ENCODE measurements around the gene LAMA2. TPM values are rescaled to one million over a fixed set of nuclear protein-coding genes. Genes with fewer than 3 reads are reported as not detected.

The LAMA2 gene
- polyA plus RNA-seq, 1 of the 3 experiments (the other 2 are of a cell fraction) = 0.92 TPM

DNA sequence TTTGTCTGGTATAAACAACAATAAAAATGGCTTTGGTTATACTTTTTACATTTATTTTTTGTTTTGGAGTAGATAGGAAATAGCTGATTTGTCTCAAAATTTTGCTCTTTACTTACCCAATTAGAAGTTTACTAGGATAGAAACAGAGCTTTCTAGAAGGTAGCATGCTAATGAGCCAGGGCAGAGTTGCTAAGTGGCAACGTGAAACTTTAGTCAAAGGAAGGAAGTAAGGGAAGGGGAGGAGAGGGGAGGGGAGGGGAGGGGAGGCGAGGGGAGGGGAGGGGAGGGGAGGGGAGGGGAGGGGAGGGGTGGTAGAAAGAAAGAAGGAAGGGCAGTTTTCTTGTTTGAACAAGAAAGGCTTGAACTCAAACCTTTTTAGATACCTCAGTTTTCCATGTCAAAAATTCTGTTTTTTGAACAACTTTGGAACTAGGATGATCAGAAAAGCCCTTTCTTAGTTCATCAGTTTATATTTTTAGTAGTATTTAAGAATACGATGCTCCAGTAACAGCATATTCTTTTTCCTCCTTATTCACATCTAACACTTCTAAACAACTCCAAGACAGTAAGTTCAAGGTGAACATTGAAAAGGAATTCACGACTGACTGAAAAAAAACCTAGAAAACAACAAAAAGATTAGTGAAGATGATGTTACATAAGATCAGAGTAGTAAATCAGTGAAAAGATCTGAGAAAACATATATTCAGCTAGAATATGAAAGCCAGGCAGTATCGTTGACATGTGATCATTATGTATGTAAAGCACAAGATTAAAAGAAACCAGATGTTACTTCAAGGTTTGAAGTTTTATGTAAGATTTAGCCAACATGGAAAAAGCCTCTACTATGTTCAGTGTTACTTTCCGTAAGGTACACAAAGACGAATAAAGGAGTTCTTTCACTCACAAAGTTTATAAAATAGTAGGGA, 563.6 kb downstream of the LAMA2 start:
- CTCF ChIA-PET = no interaction called here
- no peak overlapping the region for H3K4me3 ChIP-seq (ENCODE audit: low read depth in 2 of 2, low read length in 1 of 2)
- POLR2A ChIA-PET = no interaction called here
- no peak overlapping the region for H3K4me2 ChIP-seq
- no peak overlapping the region for H2AFZ ChIP-seq (ENCODE audit: low read depth)
- no peaks in the 10 kb centered on the region for H3F3A ChIP-seq (replicated peaks; ENCODE audit: insufficient read depth)
- H3K36me3 ChIP-seq (replicated peaks in 1 of 2; ENCODE audit: control insufficient read depth in 1 of 2, insufficient read depth in 2 of 2, low read length in 1 of 2) = no peaks in the 10 kb centered on the region
- TF ChIP-seq, protein P1, sequence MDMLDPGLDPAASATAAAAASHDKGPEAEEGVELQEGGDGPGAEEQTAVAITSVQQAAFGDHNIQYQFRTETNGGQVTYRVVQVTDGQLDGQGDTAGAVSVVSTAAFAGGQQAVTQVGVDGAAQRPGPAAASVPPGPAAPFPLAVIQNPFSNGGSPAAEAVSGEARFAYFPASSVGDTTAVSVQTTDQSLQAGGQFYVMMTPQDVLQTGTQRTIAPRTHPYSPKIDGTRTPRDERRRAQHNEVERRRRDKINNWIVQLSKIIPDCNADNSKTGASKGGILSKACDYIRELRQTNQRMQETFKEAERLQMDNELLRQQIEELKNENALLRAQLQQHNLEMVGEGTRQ (IDR thresholded peaks at IDR 0.05; ENCODE audit: borderline replicate concordance, low read depth, low read length) = no peak
- peak; percentile 21; the same call in 1 of the 2 replicates for TF ChIP-seq TCF12 (IDR thresholded peaks at IDR 0.05)
- no peak overlapping the region for H3K27ac ChIP-seq (ENCODE audit: low read depth in 2 of 2, low read length in 1 of 2)
- no peaks in the 10 kb centered on the region for H3K9me3 ChIP-seq
- no peak for DNase-seq
- no peaks in the 10 kb centered on the region for H4K20me1 ChIP-seq (ENCODE audit: insufficient read depth)
- no peaks in the 10 kb centered on the region; a peak in 1 of 4 replicates for H3K4me1 ChIP-seq (ENCODE audit: control insufficient read depth in 1 of 2, insufficient read depth in 2 of 2, low read depth in 1 of 2, low read length in 1 of 2)
- H3K79me2 ChIP-seq (ENCODE audit: insufficient read depth) = no peaks in the 10 kb centered on the region
- 0 out of 2 replicates have a peak, but pooled peaks cover 2% of the 10 kb centered on the region for H3K9me2 ChIP-seq
- H3K9ac ChIP-seq = no peak overlapping the region
- H3K27me3 ChIP-seq (ENCODE audit: insufficient read depth) = no peaks in the 10 kb centered on the region
- 51% methylated on average over 7 of the region's 7 CpGs for WGBS (ENCODE audit: low lambda C conversion rate)

DNA sequence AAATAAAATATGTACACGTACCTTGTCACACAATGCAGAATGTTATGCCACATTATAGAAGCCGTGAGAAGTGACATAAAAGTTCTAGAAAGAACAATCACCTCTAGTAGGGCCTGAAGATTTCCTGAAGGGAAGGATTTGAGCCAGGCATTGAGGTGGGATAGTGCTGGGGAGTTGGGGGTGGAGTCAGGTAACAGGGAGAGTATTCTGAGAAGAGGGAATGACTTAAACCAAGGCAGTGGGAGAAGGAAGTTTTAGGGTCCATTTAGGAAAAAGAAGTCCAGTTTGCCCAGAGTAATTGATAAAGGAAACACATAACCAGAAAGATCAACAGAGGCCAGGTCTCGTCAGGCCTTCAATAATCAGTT, 564.2 kb downstream of the LAMA2 start:
- H3K36me3 ChIP-seq (replicated peaks in 1 of 2; ENCODE audit: control insufficient read depth in 1 of 2, insufficient read depth in 2 of 2, low read length in 1 of 2) = no peaks in the 10 kb centered on the region
- no peaks in the 10 kb centered on the region for H3F3A ChIP-seq (replicated peaks; ENCODE audit: insufficient read depth)
- no peaks in the 10 kb centered on the region for H3K27me3 ChIP-seq (ENCODE audit: insufficient read depth)
- no peak overlapping the region for H3K4me3 ChIP-seq (ENCODE audit: low read depth in 2 of 2, low read length in 1 of 2)
- 61% methylated on average over 3 of the region's 3 CpGs for WGBS (ENCODE audit: low lambda C conversion rate)
- ChIA-PET POLR2A (no interaction called here), CTCF (no interaction called here)
- no peak overlapping the region for H2AFZ ChIP-seq (ENCODE audit: low read depth)
- DNase-seq = no peak
- H3K9me2 ChIP-seq = 0 out of 2 replicates have a peak, but pooled peaks cover 2% of the 10 kb centered on the region
- TF ChIP-seq, protein P2, sequence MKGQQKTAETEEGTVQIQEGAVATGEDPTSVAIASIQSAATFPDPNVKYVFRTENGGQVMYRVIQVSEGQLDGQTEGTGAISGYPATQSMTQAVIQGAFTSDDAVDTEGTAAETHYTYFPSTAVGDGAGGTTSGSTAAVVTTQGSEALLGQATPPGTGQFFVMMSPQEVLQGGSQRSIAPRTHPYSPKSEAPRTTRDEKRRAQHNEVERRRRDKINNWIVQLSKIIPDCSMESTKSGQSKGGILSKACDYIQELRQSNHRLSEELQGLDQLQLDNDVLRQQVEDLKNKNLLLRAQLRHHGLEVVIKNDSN (IDR thresholded peaks at IDR 0.05; ENCODE audit: borderline replicate concordance, low read depth) = no peak
- TF ChIP-seq FOSL2 (IDR thresholded peaks at IDR 0.05; ENCODE audit: borderline replicate concordance, low read depth) (no peak), TCF12 (IDR thresholded peaks at IDR 0.05) (no peak), GATA2 (CRISPR knock-in tag; IDR thresholded peaks at IDR 0.05) (no peak), YY1 (IDR thresholded peaks at IDR 0.05; ENCODE audit: low read depth) (no peak)
- H3K9me3 ChIP-seq = no peaks in the 10 kb centered on the region
- H3K27ac ChIP-seq (ENCODE audit: low read depth in 2 of 2, low read length in 1 of 2) = no peak overlapping the region
- no peak overlapping the region for H3K4me2 ChIP-seq
- no peaks in the 10 kb centered on the region; a peak in 1 of 4 replicates for H3K4me1 ChIP-seq (ENCODE audit: control insufficient read depth in 1 of 2, insufficient read depth in 2 of 2, low read depth in 1 of 2, low read length in 1 of 2)
- H4K20me1 ChIP-seq (ENCODE audit: insufficient read depth) = no peaks in the 10 kb centered on the region
- H3K79me2 ChIP-seq (ENCODE audit: insufficient read depth) = no peaks in the 10 kb centered on the region
- no peak overlapping the region for H3K9ac ChIP-seq

DNA sequence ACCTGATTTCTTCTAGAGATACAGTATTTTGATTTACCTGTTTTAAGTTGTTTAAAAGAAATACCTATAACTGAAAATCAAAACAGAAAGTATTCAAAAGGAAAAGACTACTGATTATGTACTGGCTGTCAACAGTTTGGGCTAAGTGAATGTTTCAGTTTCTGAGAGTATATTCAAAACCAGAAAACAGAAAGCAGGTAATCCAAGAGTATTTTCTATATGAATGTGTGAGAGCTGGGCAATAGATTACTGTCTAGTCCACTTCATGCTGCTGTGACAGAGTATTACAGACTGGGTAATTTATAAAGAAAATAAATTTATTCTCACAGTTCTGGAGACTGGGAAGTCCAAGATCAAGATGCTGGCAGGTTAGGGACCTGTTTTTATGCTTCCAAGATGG, 566.0 kb downstream of the LAMA2 start:
- Histone ChIP-seq H3K79me2 (ENCODE audit: insufficient read depth) (no peaks in the 10 kb centered on the region), H3K9me2 (0 out of 2 replicates have a peak, but pooled peaks cover 2% of the 10 kb centered on the region), H3K9ac (no peak overlapping the region), H3K4me3 (ENCODE audit: low read depth in 2 of 2, low read length in 1 of 2) (no peak overlapping the region), H3K27me3 (ENCODE audit: insufficient read depth) (no peaks in the 10 kb centered on the region), H3K27ac (ENCODE audit: low read depth in 2 of 2, low read length in 1 of 2) (no peak overlapping the region), H3F3A (replicated peaks; ENCODE audit: insufficient read depth) (no peaks in the 10 kb centered on the region), H2AFZ (ENCODE audit: low read depth) (no peak overlapping the region), H3K4me2 (no peak overlapping the region), H3K36me3 (replicated peaks in 1 of 2; ENCODE audit: control insufficient read depth in 1 of 2, insufficient read depth in 2 of 2, low read length in 1 of 2) (no peaks in the 10 kb centered on the region), H3K4me1 (ENCODE audit: control insufficient read depth in 1 of 2, insufficient read depth in 2 of 2, low read depth in 1 of 2, low read length in 1 of 2) (no peaks in the 10 kb centered on the region; a peak in 1 of 4 replicates), H4K20me1 (ENCODE audit: insufficient read depth) (no peaks in the 10 kb centered on the region), H3K9me3 (no peaks in the 10 kb centered on the region)
- no peak for DNase-seq
- TF ChIP-seq TEAD4 (IDR thresholded peaks at IDR 0.05; ENCODE audit: borderline replicate concordance, insufficient read depth) (no peak), NFIC (IDR thresholded peaks at IDR 0.05; ENCODE audit: borderline replicate concordance) (no peak), EZH2phosphoT487 (IDR thresholded peaks at IDR 0.05; ENCODE audit: borderline replicate concordance, low read depth) (no peak), ELF1 (IDR thresholded peaks at IDR 0.05) (no peak), SMC3 (IDR thresholded peaks at IDR 0.05; ENCODE audit: low read depth, low read length) (no peak), CHD2 (IDR thresholded peaks at IDR 0.05; ENCODE audit: low read length, partially characterized antibody) (no peak)
- TF ChIP-seq, protein P3, sequence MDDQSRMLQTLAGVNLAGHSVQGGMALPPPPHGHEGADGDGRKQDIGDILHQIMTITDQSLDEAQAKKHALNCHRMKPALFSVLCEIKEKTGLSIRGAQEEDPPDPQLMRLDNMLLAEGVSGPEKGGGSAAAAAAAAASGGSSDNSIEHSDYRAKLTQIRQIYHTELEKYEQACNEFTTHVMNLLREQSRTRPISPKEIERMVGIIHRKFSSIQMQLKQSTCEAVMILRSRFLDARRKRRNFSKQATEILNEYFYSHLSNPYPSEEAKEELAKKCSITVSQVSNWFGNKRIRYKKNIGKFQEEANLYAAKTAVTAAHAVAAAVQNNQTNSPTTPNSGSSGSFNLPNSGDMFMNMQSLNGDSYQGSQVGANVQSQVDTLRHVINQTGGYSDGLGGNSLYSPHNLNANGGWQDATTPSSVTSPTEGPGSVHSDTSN (IDR thresholded peaks at IDR 0.05) = no peak
- ChIA-PET CTCF (no interaction called here), POLR2A (interaction anchor here (0.6 kb wide), 1 partner anchor 9 kb away, joined by 3 read pairs; no protein-coding TSS in a partner anchor)

All from SK-N-SH (cell line).